SK-N-SH (cell line): ENCODE data around the gene PLCH1. TPM values are rescaled to one million over a fixed set of nuclear protein-coding genes. Genes with fewer than 3 reads are reported as not detected.

Experiments
- CTCF ChIA-PET: fragments of 300-600, 350-600 bp; formaldehyde crosslinking; extraction: SDS; loops from one replicate; lab custom pipeline; 2021; lab: Yijun Ruan, JAX
- POLR2A ChIA-PET: fragments of 350-600 bp; sonication (Branson Sonifier 250); formaldehyde crosslinking; extraction: SDS; loops from one replicate; lab custom pipeline; 2020; ENCODE audit warnings: antibody characterized with exemption, inconsistent platforms; lab: Yijun Ruan, JAX
- DNase-seq: peaks from one replicate; pipeline ENCODE4 v3.0.0; 2012
- H2AFZ ChIP-seq: fragments of 200-600 bp; sonication (generic); 2 replicates; pipeline ENCODE4 v1.8.1; 2016; ENCODE audit warnings: antibody characterized with exemption, mild to moderate bottlenecking, low read depth
- H3F3A ChIP-seq: fragments of 200-600 bp; sonication (generic); replicated peaks from 2 replicates; pipeline ENCODE3; 2016; ENCODE audit warnings: antibody characterized with exemption, mild to moderate bottlenecking; ENCODE audit not compliant: insufficient read depth
- H3K27ac ChIP-seq, 2 experiments: fragments of 200-500 bp in 1 of 2; fragments of 200-600 bp in 1 of 2; sonication (Bioruptor generic) in 1 of 2; sonication (generic), shearing (Covaris generic) in 1 of 2; 2 replicates each; pipeline versions ENCODE4 v1.5.1 to v1.6.1; 2014 to 2016; ENCODE audit warnings: low read depth in 2 of 2, inconsistent platforms in 1 of 2, low read length in 1 of 2, mild to moderate bottlenecking in 1 of 2, mixed read lengths in 1 of 2
- H3K27me3 ChIP-seq: fragments of 200-600 bp; sonication (generic), shearing (Covaris generic); 2 replicates; pipeline ENCODE4 v1.6.1; 2016; ENCODE audit warnings: mixed run types; ENCODE audit not compliant: insufficient read depth
- H3K36me3 ChIP-seq, 2 experiments: fragments of 200-500 bp in 1 of 2; fragments of 200-600 bp in 1 of 2; sonication (Bioruptor generic) in 1 of 2; sonication (generic) in 1 of 2; replicated peaks in 1 of 2; 2 replicates each; pipeline versions ENCODE3 to v1.5.1; 2014 to 2016; ENCODE audit warnings: low read length in 1 of 2, mild to moderate bottlenecking in 1 of 2; ENCODE audit not compliant: insufficient read depth in 2 of 2, control insufficient read depth in 1 of 2
- H3K4me1 ChIP-seq, 2 experiments: fragments of 200-500 bp in 1 of 2; fragments of 200-600 bp in 1 of 2; sonication (Bioruptor generic) in 1 of 2; sonication (generic), shearing (Covaris generic) in 1 of 2; 2 replicates each; pipeline versions ENCODE4 v1.5.1 to v1.6.1; 2014 to 2016; ENCODE audit warnings: low read depth in 1 of 2, low read length in 1 of 2, mixed run types in 1 of 2; ENCODE audit not compliant: insufficient read depth in 2 of 2, control insufficient read depth in 1 of 2
- H3K4me2 ChIP-seq: fragments of 200-600 bp; sonication (generic), shearing (Covaris generic); 2 replicates; pipeline ENCODE4 v1.6.1; 2017; ENCODE audit warnings: mixed run types
- H3K4me3 ChIP-seq, 2 experiments: fragments of 200-500 bp in 1 of 2; fragments of 200-600 bp in 1 of 2; sonication (Bioruptor generic) in 1 of 2; sonication (generic), shearing (Covaris generic) in 1 of 2; 2 replicates each; pipeline versions ENCODE4 v1.5.1 to v1.8.1; 2014 to 2016; ENCODE audit warnings: low read depth in 2 of 2, inconsistent platforms in 1 of 2, low read length in 1 of 2, mild to moderate bottlenecking in 1 of 2, mixed read lengths in 1 of 2, moderate library complexity in 1 of 2
- H3K79me2 ChIP-seq: fragments of 200-600 bp; sonication (generic); 2 replicates; pipeline ENCODE4 v1.8.1; 2017; ENCODE audit warnings: mild to moderate bottlenecking; ENCODE audit not compliant: insufficient read depth
- H3K9ac ChIP-seq: fragments of 200-600 bp; sonication (generic); 2 replicates; pipeline ENCODE4 v1.6.1; 2017; ENCODE audit warnings: mixed run types
- H3K9me2 ChIP-seq: fragments of 200-600 bp; sonication (generic); 2 replicates; pipeline ENCODE4 v1.6.1; 2017; ENCODE audit warnings: mixed run types
- H3K9me3 ChIP-seq: fragments of 200-600 bp; sonication (generic); 2 replicates; pipeline ENCODE4 v1.6.1; 2017; ENCODE audit warnings: mixed run types, mild to moderate bottlenecking, moderate library complexity
- H4K20me1 ChIP-seq: fragments of 200-600 bp; sonication (generic); 2 replicates; pipeline ENCODE4 v1.6.1; 2017; ENCODE audit warnings: mild to moderate bottlenecking, mixed run types; ENCODE audit not compliant: insufficient read depth
- CHD2 ChIP-seq: fragments of 150-350 bp; IDR thresholded peaks from 2 replicates; pipeline ENCODE4 v1.6.1; 2018; ENCODE audit warnings: low read length; ENCODE audit not compliant: partially characterized antibody
- FOXM1 ChIP-seq: IDR thresholded peaks from 2 replicates; pipeline ENCODE4 v1.4.0; 2012; ENCODE audit warnings: low read depth, mild to moderate bottlenecking
- RCOR1 ChIP-seq: fragments of 150-350 bp; IDR thresholded peaks from 2 replicates; pipeline ENCODE4 v1.6.1; 2017; ENCODE audit warnings: antibody characterized with exemption, low read length
- SMC3 ChIP-seq: IDR thresholded peaks from 2 replicates; pipeline ENCODE4 v1.6.1; 2012; ENCODE audit warnings: low read depth, low read length, improper control_type of control experiment
- WGBS: methylation state at CpG from one replicate; pipeline ENCODE4 v1.1.6; 2017; ENCODE audit warnings: low lambda C conversion rate; 5-methylcytosine and 5-hydroxymethylcytosine counted together
- polyA plus RNA-seq, 3 experiments: library from polyadenylated mRNA; depleted of rRNA; stranded (reverse); fragments of >200 nt; gene quantifications; 2 replicates each; pipeline ENCODE4 v1.2.3, GENCODE V29; 2012
- small RNA-seq, 7 experiments: library from RNA; depleted of rRNA; stranded (forward); fragments of <200 nt; gene quantifications; one replicate each; pipeline ENCODE3, GENCODE V24; 2012
- TF ChIP-seq, protein P1 (sequence below): IDR thresholded peaks from 2 replicates; pipeline ENCODE4; 2012
- TF ChIP-seq, protein P2 (sequence below): fragments of 150-350 bp; IDR thresholded peaks from 2 replicates; pipeline ENCODE4 v1.6.1; 2017; ENCODE audit warnings: antibody characterized with exemption, low read length, low read depth, borderline replicate concordance
- TF ChIP-seq, protein P3 (sequence below): fragments of 200-600 bp; sonication (generic); IDR thresholded peaks from 2 replicates; pipeline ENCODE4 v1.6.1; 2017; ENCODE audit warnings: antibody characterized with exemption, mild to moderate bottlenecking, moderate library complexity

PLCH1 gene
- polyA plus RNA-seq, 1 of the 3 experiments (the other 2 are of a cell fraction), result 0.26 TPM

DNA sequence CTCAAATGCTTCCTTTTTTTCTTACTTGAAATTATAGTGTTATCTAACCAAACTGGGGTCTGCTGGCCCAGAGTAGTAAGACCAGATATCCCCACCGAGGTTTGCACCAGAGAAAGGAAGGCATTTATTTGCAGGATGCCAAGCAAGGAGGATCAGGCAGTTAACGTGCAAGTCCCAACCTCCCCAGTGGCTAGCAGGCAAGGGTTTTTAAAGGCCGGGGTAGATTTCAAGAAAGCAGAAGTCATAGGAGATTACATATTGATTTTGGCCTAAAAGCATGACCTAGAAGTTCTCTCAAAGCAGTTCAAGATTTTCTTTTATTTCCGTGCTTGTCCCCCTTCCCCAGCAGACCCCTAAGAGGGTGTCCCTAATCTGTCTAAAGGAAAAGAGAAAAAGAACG is 418.6 kb downstream of the PLCH1 start:
- DNase-seq, result no peak
- no peaks in the 10 kb centered on the region for H3K27me3 ChIP-seq
- H3F3A ChIP-seq, result no peaks in the 10 kb centered on the region
- no peak overlapping the region for H3K27ac ChIP-seq
- H2AFZ ChIP-seq, result no peak overlapping the region
- WGBS, result 85% methylated on average over 4 of the region's 5 CpGs
- no peaks in the 10 kb centered on the region for H3K9me2 ChIP-seq
- no peak overlapping the region for H3K4me2 ChIP-seq
- H3K4me3 ChIP-seq, result no peak overlapping the region
- H3K36me3 ChIP-seq, result no peaks in the 10 kb centered on the region
- CTCF ChIA-PET, result interaction anchor here (1.5 kb wide), 1 partner anchor 376 kb away, joined by 3 read pairs; no protein-coding TSS in a partner anchor
- no peaks in the 10 kb centered on the region for H3K79me2 ChIP-seq
- no peaks in the 10 kb centered on the region for H4K20me1 ChIP-seq
- POLR2A ChIA-PET, result no interaction called here
- H3K4me1 ChIP-seq, result peaks cover 0 to 23% of the 10 kb centered on the region in 2 experiments; a peak in 2 of 4 replicates
- TF ChIP-seq, protein P1, sequence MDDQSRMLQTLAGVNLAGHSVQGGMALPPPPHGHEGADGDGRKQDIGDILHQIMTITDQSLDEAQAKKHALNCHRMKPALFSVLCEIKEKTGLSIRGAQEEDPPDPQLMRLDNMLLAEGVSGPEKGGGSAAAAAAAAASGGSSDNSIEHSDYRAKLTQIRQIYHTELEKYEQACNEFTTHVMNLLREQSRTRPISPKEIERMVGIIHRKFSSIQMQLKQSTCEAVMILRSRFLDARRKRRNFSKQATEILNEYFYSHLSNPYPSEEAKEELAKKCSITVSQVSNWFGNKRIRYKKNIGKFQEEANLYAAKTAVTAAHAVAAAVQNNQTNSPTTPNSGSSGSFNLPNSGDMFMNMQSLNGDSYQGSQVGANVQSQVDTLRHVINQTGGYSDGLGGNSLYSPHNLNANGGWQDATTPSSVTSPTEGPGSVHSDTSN, result no peak
- TF ChIP-seq FOXM1 (no peak), CHD2 (no peak), SMC3 (no peak), RCOR1 (no peak)
- TF ChIP-seq, protein P2, sequence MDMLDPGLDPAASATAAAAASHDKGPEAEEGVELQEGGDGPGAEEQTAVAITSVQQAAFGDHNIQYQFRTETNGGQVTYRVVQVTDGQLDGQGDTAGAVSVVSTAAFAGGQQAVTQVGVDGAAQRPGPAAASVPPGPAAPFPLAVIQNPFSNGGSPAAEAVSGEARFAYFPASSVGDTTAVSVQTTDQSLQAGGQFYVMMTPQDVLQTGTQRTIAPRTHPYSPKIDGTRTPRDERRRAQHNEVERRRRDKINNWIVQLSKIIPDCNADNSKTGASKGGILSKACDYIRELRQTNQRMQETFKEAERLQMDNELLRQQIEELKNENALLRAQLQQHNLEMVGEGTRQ, result no peak
- TF ChIP-seq, protein P3, sequence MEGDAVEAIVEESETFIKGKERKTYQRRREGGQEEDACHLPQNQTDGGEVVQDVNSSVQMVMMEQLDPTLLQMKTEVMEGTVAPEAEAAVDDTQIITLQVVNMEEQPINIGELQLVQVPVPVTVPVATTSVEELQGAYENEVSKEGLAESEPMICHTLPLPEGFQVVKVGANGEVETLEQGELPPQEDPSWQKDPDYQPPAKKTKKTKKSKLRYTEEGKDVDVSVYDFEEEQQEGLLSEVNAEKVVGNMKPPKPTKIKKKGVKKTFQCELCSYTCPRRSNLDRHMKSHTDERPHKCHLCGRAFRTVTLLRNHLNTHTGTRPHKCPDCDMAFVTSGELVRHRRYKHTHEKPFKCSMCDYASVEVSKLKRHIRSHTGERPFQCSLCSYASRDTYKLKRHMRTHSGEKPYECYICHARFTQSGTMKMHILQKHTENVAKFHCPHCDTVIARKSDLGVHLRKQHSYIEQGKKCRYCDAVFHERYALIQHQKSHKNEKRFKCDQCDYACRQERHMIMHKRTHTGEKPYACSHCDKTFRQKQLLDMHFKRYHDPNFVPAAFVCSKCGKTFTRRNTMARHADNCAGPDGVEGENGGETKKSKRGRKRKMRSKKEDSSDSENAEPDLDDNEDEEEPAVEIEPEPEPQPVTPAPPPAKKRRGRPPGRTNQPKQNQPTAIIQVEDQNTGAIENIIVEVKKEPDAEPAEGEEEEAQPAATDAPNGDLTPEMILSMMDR, result no peak
- TF ChIP-seq, all 33 proteins: peak for 0
- Histone ChIP-seq H3K9ac (no peak overlapping the region), H3K9me3 (no peaks in the 10 kb centered on the region)

Small RNAs within 50 kb of the gene (small RNA-seq; reads per million reads assigned to genes)
- gene AC108729.3 (0 reads per million in 7 experiments), gene RN7SL715P (0 reads per million in 7 experiments)

Other genes with a start within 250 kb of the PLCH1 start
- 2.9 and 3.3 TPM in 2 replicates for gene C3orf33, start 61.2 kb upstream of the PLCH1 start, polyA plus RNA-seq (2012; rRNA removed)
- gene SLC33A1, start 109.4 kb upstream of the PLCH1 start, polyA plus RNA-seq (2012; rRNA removed), result 10.3 and 12.8 TPM in 2 replicates
- gene GMPS, start 125.6 kb upstream of the PLCH1 start, polyA plus RNA-seq (2012; rRNA removed), result 13.4 and 14.8 TPM in 2 replicates